H1 (cell line): ENCODE measurements around the gene PROZ. TPM values are rescaled to one million over a fixed set of nuclear protein-coding genes. Genes with fewer than 3 reads are reported as not detected.

Experiments
- CTCF ChIA-PET: fragments of 300-600 bp; sonication (Branson Sonifier 250); formaldehyde crosslinking; loops from one replicate; lab custom pipeline; 2021; ENCODE audit not compliant: partially characterized antibody; lab: Charles Lee
- POLR2A ChIA-PET: fragments of 300-600 bp; sonication (Branson Sonifier 250); formaldehyde crosslinking; loops from one replicate; lab custom pipeline; 2021; ENCODE audit warnings: inconsistent platforms; ENCODE audit not compliant: partially characterized antibody; lab: Charles Lee
- DNase-seq, 2 experiments: peaks; one replicate each; pipeline versions ENCODE4 v3.0.0 to v3.0.0-alpha.2; 2010 to 2022; ENCODE audit warnings: low spot score in 2 of 2, low read depth in 1 of 2, mixed read lengths in 1 of 2
- FAIRE-seq: peaks from 2 replicates; lab custom pipeline; 2011; peaks lifted over from hg19 to GRCh38; lab: Jason Lieb, UNC
- H2AFZ ChIP-seq: 2 replicates; pipeline ENCODE4 v1.8.1; 2012; ENCODE audit warnings: low read length, inconsistent platforms
- H2AK5ac ChIP-seq: 2 replicates; pipeline ENCODE4 v1.6.1; 2013; ENCODE audit warnings: low read depth, low read length
- H2BK120ac ChIP-seq: replicated peaks from 2 replicates; pipeline ENCODE3; 2013; ENCODE audit warnings: low read depth, low read length, inconsistent platforms
- H2BK12ac ChIP-seq: 2 replicates; pipeline ENCODE4 v1.6.1; 2013; ENCODE audit warnings: low read depth, low read length
- H2BK15ac ChIP-seq: 2 replicates; pipeline ENCODE4 v1.6.1; 2013; ENCODE audit warnings: low read length
- H2BK20ac ChIP-seq: 2 replicates; pipeline ENCODE4 v1.6.1; 2013; ENCODE audit warnings: low read length
- H2BK5ac ChIP-seq: 2 replicates; pipeline ENCODE4 v1.6.1; 2013; ENCODE audit warnings: low read depth, low read length
- H3K14ac ChIP-seq: 2 replicates; pipeline ENCODE4 v1.6.1; 2013; ENCODE audit warnings: inconsistent platforms; ENCODE audit not compliant: insufficient read length
- H3K18ac ChIP-seq: 2 replicates; pipeline ENCODE4 v1.6.1; 2013; ENCODE audit warnings: low read length; ENCODE audit errors: extremely low read depth
- H3K23ac ChIP-seq: 2 replicates; pipeline ENCODE4 v1.6.1; 2013; ENCODE audit warnings: inconsistent platforms; ENCODE audit not compliant: insufficient read length
- H3K23me2 ChIP-seq: 2 replicates; pipeline ENCODE4 v1.6.1; 2013; ENCODE audit warnings: low read depth, low read length
- H3K27ac ChIP-seq: 2 replicates; pipeline ENCODE4 v1.6.1; 2011; ENCODE audit warnings: low read depth, low read length, inconsistent platforms
- H3K27me3 ChIP-seq, 4 experiments: replicated peaks in 1 of 4; 1 replicate in 1 of 4; 2 replicates in 3 of 4; pipeline versions ENCODE4 v1.6.1 to v1.8.1; 2011 to 2013; ENCODE audit warnings: low read length in 3 of 4, mild to moderate bottlenecking in 3 of 4, inconsistent platforms in 2 of 4, mixed read lengths in 2 of 4, moderate library complexity in 1 of 4; ENCODE audit not compliant: control insufficient read depth in 3 of 4, insufficient read depth in 3 of 4; ENCODE audit errors: extremely low read depth in 1 of 4
- H3K36me3 ChIP-seq, 4 experiments: 2 replicates each; pipeline versions ENCODE4 v1.6.1 to v1.8.1; 2011 to 2013; ENCODE audit warnings: mild to moderate bottlenecking in 4 of 4, low read length in 3 of 4, moderate library complexity in 2 of 4, control low read depth in 1 of 4, inconsistent platforms in 1 of 4; ENCODE audit not compliant: insufficient read depth in 4 of 4, control insufficient read depth in 2 of 4
- H3K4ac ChIP-seq: replicated peaks from 2 replicates; pipeline ENCODE3; 2013; ENCODE audit warnings: low read length, low read depth, mixed read lengths, inconsistent platforms; ENCODE audit not compliant: insufficient read length
- H3K4me1 ChIP-seq, 4 experiments: replicated peaks in 1 of 4; 1 replicate in 1 of 4; 2 replicates in 3 of 4; pipeline versions ENCODE4 v1.6.1 to v1.8.1; 2011 to 2013; ENCODE audit warnings: low read length in 3 of 4, inconsistent platforms in 2 of 4, mixed read lengths in 1 of 4; ENCODE audit not compliant: insufficient read depth in 4 of 4, control insufficient read depth in 3 of 4
- H3K4me2 ChIP-seq, 2 experiments: 2 replicates each; pipeline versions ENCODE4 v1.6.1 to v1.8.1; 2011 to 2013; ENCODE audit warnings: low read depth in 2 of 2, low read length in 2 of 2, control low read depth in 1 of 2, inconsistent platforms in 1 of 2, mild to moderate bottlenecking in 1 of 2; ENCODE audit not compliant: insufficient read depth in 1 of 2
- H3K4me3 ChIP-seq, 4 experiments: fragments of 200-600, 300-600 bp in 1 of 4; sonication (generic), shearing (Covaris generic), sonication (Bioruptor Twin) in 1 of 4; 2 replicates each; pipeline versions ENCODE4 v1.5.1 to v1.8.1; 2011 to 2016; ENCODE audit warnings: low read length in 4 of 4, low read depth in 3 of 4, control low read depth in 2 of 4, inconsistent platforms in 2 of 4, mild to moderate bottlenecking in 2 of 4, mixed read lengths in 1 of 4, moderate library complexity in 1 of 4; ENCODE audit not compliant: insufficient read depth in 2 of 4; ENCODE audit errors: extremely low read depth in 1 of 4
- H3K56ac ChIP-seq: replicated peaks from 2 replicates; pipeline ENCODE3; 2013; ENCODE audit warnings: low read depth, mild to moderate bottlenecking, mixed read lengths, low read length, inconsistent platforms; ENCODE audit not compliant: insufficient read length
- H3K79me1 ChIP-seq: 2 replicates; pipeline ENCODE4 v1.6.1; 2013; ENCODE audit warnings: low read depth, low read length, control low read depth
- H3K79me2 ChIP-seq, 2 experiments: 2 replicates each; pipeline versions ENCODE4 v1.6.1 to v1.8.1; 2012 to 2013; ENCODE audit warnings: low read length in 2 of 2, mild to moderate bottlenecking in 2 of 2, inconsistent platforms in 1 of 2; ENCODE audit not compliant: insufficient read depth in 2 of 2, control insufficient read depth in 1 of 2
- H3K9ac ChIP-seq, 4 experiments: replicated peaks in 1 of 4; 1 replicate in 1 of 4; 2 replicates in 3 of 4; pipeline versions ENCODE4 v1.6.1 to v1.8.1; 2011 to 2013; ENCODE audit warnings: low read depth in 3 of 4, low read length in 3 of 4, control low read depth in 2 of 4, mild to moderate bottlenecking in 2 of 4, moderate library complexity in 2 of 4, inconsistent platforms in 1 of 4; ENCODE audit errors: extremely low read depth in 1 of 4
- H3K9me3 ChIP-seq, 2 experiments: 2 replicates each; pipeline versions ENCODE4 v1.6.1 to v1.8.1; 2012 to 2013; ENCODE audit warnings: mild to moderate bottlenecking in 2 of 2, moderate library complexity in 2 of 2, control low read depth in 1 of 2, inconsistent platforms in 1 of 2, low read depth in 1 of 2, low read length in 1 of 2, mixed read lengths in 1 of 2; ENCODE audit not compliant: insufficient read depth in 2 of 2
- H4K20me1 ChIP-seq, 2 experiments: replicated peaks in 1 of 2; 2 replicates each; pipeline versions ENCODE3 to v1.8.1; 2011 to 2013; ENCODE audit warnings: inconsistent platforms in 2 of 2, low read length in 2 of 2, mild to moderate bottlenecking in 1 of 2; ENCODE audit not compliant: insufficient read depth in 2 of 2, control insufficient read depth in 1 of 2
- H4K5ac ChIP-seq: 2 replicates; pipeline ENCODE4 v1.6.1; 2013; ENCODE audit warnings: low read length, low read depth, mixed read lengths, inconsistent platforms; ENCODE audit not compliant: insufficient read length
- H4K8ac ChIP-seq: 2 replicates; pipeline ENCODE4 v1.8.0; 2013; ENCODE audit warnings: mild to moderate bottlenecking, moderate library complexity, low read length, inconsistent platforms; ENCODE audit not compliant: insufficient read depth; ENCODE audit errors: extremely low read depth
- H4K91ac ChIP-seq: replicated peaks from 2 replicates; pipeline ENCODE3; 2013; ENCODE audit warnings: low read length, mixed read lengths, inconsistent platforms; ENCODE audit not compliant: insufficient read length
- ASH2L ChIP-seq: fragments of 200-600, 300-600 bp; sonication (generic); IDR thresholded peaks from one replicate; pipeline ENCODE4 v1.7.1; 2017; ENCODE audit warnings: low read length
- CEBPB ChIP-seq: IDR thresholded peaks from 2 replicates; pipeline ENCODE4 v1.6.1; 2012; ENCODE audit warnings: low read depth, low read length
- CREB1 ChIP-seq: IDR thresholded peaks from 2 replicates; pipeline ENCODE4 v1.6.1; 2012; ENCODE audit warnings: inconsistent platforms
- KDM4A ChIP-seq: IDR thresholded peaks from one replicate; pipeline ENCODE4 v1.7.1; 2012; ENCODE audit warnings: low read depth, mild to moderate bottlenecking, moderate library complexity, low read length, inconsistent platforms; ENCODE audit not compliant: severe bottlenecking
- RNF2 ChIP-seq: fragments of 200-900, 300-1000 bp; sonication (generic); IDR thresholded peaks from 2 replicates; pipeline ENCODE4 v1.7.1; 2016; ENCODE audit warnings: borderline replicate concordance, low read depth, mild to moderate bottlenecking, antibody characterized with exemption, low read length; ENCODE audit not compliant: poor library complexity, severe bottlenecking; ENCODE audit errors: missing control alignments
- SAP30 ChIP-seq: fragments of 300-600 bp; sonication (generic); IDR thresholded peaks from 2 replicates; pipeline ENCODE4 v1.7.1; 2012; ENCODE audit warnings: low read length, moderate library complexity, mild to moderate bottlenecking, inconsistent platforms; ENCODE audit not compliant: insufficient read depth, insufficient replicate concordance
- SIN3A ChIP-seq, 2 experiments: IDR thresholded peaks in 1 of 2; conservative IDR thresholded peaks in 1 of 2; 2 replicates each; pipeline ENCODE4 v1.6.1; 2011 to 2012; ENCODE audit warnings: low read length in 2 of 2, improper control_type of control experiment in 1 of 2, low read depth in 1 of 2, mild to moderate bottlenecking in 1 of 2
- SUZ12 ChIP-seq: fragments of 200-600 bp; sonication (generic); IDR thresholded peaks from 2 replicates; pipeline ENCODE4 v1.6.1; 2012; ENCODE audit warnings: mild to moderate bottlenecking, inconsistent platforms, low read length, moderate library complexity, mixed read lengths
- WGBS, 2 experiments: shearing (Covaris generic) in 1 of 2; methylation state at CpG; one replicate each; pipeline versions ENCODE4 v1.1.6 to v1.1.7; 2013 to 2015; ENCODE audit warnings: low lambda C conversion rate in 2 of 2, mixed read lengths in 2 of 2, inconsistent platforms in 1 of 2, low coverage in 1 of 2, missing lambda C conversion rate in 1 of 2; ENCODE audit not compliant: insufficient replicate concordance in 2 of 2, insufficient coverage in 1 of 2, insufficient read length in 1 of 2; ENCODE audit errors: extremely low coverage in 1 of 2, missing lambda C conversion rate in 1 of 2; 5-methylcytosine and 5-hydroxymethylcytosine counted together
- polyA plus RNA-seq, 7 experiments: library from polyadenylated mRNA; depleted of rRNA in 3 of 7; stranded (reverse) in 5 of 7; unstranded in 2 of 7; fragments of >200 nt in 5 of 7; fragments of 200-250 nt in 2 of 7; gene quantifications; 1 replicate in 5 of 7; 2 replicates in 1 of 7; 4 replicates in 1 of 7; pipeline versions ENCODE4 v1.2.1 to v1.2.3, GENCODE V29; 2011 to 2013; ENCODE audit warnings: missing spikeins in 2 of 7, mixed read lengths in 2 of 7
- total RNA-seq: library from RNA; stranded (reverse); fragmentation: NEBNext Ultra II Directional; extraction: Animal tissue kit (Norgen Biotek cat#: 25700); gene quantifications from 2 replicates; pipeline ENCODE4 v1.2.1, GENCODE V29; 2021
- TF ChIP-seq, protein P1 (sequence below): IDR thresholded peaks from 2 replicates; pipeline ENCODE4 v1.6.1; 2011; ENCODE audit warnings: low read depth, mild to moderate bottlenecking, low read length; ENCODE audit not compliant: insufficient read depth

Gene PROZ
- total and polyA plus RNA-seq, 2 of the 8 experiments (the other 6 are each of a cell fraction or from before 2014, with no cell fraction given): not detected

DNA sequence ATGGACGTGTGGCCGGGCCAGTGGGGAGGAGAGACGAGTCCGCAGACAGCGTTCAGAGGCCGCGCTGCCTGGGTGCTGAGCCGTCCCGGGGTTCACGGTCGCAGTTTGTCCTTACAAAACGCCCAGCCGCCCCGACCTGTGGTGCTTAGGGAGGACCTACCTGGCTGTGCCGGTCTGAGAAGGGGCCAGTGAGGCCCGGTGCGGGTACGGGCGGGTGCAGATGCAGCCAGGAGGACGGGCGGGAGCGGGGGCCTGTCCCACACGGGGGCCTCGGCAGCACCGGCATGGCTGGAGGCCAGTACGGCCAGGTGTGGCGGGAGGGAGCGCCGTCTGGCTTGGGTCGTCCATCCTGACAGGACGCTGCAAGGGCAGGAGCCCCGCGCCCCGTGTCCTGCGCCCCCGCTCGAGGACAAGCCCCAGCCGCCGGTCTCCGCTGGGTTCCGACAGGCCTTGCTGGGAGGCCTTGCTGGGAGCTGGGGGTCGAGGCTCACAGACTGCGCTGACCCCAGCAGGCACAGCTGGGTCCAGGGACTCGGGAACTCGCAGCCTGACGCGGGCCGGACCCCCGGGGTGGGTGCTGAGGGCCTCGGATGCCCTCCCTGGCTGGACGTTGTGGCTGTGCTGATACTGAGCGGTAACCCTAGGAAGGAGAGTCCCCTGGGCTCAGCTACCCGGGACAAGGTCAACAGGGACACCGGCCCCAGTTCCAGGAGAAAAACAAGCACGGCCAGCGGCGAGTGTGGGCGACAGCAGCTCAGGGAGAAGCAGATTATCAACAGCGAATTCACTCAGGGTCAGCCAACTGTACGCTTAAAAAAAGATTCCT, 5.3 kb upstream of the PROZ start:
- Histone ChIP-seq H2BK120ac (no peak overlapping the region), H2AK5ac (peak overlapping the region; percentile 65; the same call in 1 of the 2 replicates), H3K18ac (peak overlapping the region; percentile 83), H3K79me2 (no peaks in the 10 kb centered on the region), H4K5ac (no peak overlapping the region), H3K4me2 (peak overlapping the region; percentile 93 to 98), H2AFZ (peak overlapping the region; percentile 89; the same call in 1 of the 2 replicates), H3K14ac (no peak overlapping the region), H3K23me2 (peaks cover 10% of the 10 kb centered on the region), H3K27ac (no peak overlapping the region), H3K4me1 (peaks cover 0 to 11% (median 5%) of the 10 kb centered on the region in 4 experiments; a peak in 4 of 7 replicates), H3K79me1 (no peaks in the 10 kb centered on the region), H4K20me1 (no peaks in the 10 kb centered on the region), H3K56ac (peak overlapping the region; percentile 10), H3K9ac (peak overlapping the region in 3 of 4 experiments; percentile 1 to 25 (median 19); a peak in 4 of 7 replicates), H2BK15ac (peak overlapping the region; percentile 88; the same call in 1 of the 2 replicates), H3K4me3 (peak overlapping the region; percentile 35 to 71 (median 61)), H3K4ac (peak overlapping the region; percentile 78), H2BK5ac (peak overlapping the region; percentile 66; the same call in 1 of the 2 replicates), H2BK12ac (peak overlapping the region; percentile 72; the same call in 1 of the 2 replicates), H4K8ac (peak overlapping the region; percentile 73; the same call in 1 of the 2 replicates), H2BK20ac (no peak overlapping the region; the same call in 1 of the 2 replicates), H4K91ac (peak overlapping the region; percentile 54), H3K9me3 (no peaks in the 10 kb centered on the region), H3K27me3 (peaks cover 7 to 22% (median 20%) of the 10 kb centered on the region in 4 experiments; a peak in 6 of 7 replicates), H3K36me3 (no peaks in the 10 kb centered on the region), H3K23ac (no peak overlapping the region)
- ChIA-PET CTCF (interaction anchor here (1.1 kb wide), 1 partner anchor 39 kb away, joined by 3 read pairs; no protein-coding TSS in a partner anchor), POLR2A (interaction anchor here (1.0 to 1.1 kb wide), 2 partner anchors 11 to 26 kb away, joined by 3 to 5 read pairs; no protein-coding TSS in a partner anchor)
- DNase-seq: peak in 1 of 2 experiments; percentile 81
- no peak for FAIRE-seq
- WGBS, 2 experiments: 2% methylated on average over 58 of the region's 60 CpGs; no CpG with 5 or more reads in 1 of the 2 experiments
- TF ChIP-seq SUZ12: peak; percentile 65
- peak; percentile 71 for TF ChIP-seq KDM4A
- TF ChIP-seq ASH2L: peak; percentile 68
- 0 out of 4 replicates have a peak, but pooled peaks of 1 of the 2 experiments have one; percentile 25 for TF ChIP-seq SIN3A (conservative IDR thresholded peaks at IDR 0.05 in 1 of 2, IDR thresholded peaks at IDR 0.05 in 1 of 2; ENCODE audit: low read depth in 1 of 2, low read length in 2 of 2)
- no peak for TF ChIP-seq CEBPB
- TF ChIP-seq, protein P1, sequence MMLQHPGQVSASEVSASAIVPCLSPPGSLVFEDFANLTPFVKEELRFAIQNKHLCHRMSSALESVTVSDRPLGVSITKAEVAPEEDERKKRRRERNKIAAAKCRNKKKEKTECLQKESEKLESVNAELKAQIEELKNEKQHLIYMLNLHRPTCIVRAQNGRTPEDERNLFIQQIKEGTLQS: no peak
- no peak for TF ChIP-seq CREB1
- TF ChIP-seq SAP30: peak; percentile 42
- TF ChIP-seq RNF2: peak; percentile 54
